HK-2 (cell line): ENCODE data around the gene MCMBP.

Source experiments
- DNase-seq: peaks from one replicate; pipeline ENCODE4 v3.0.0-alpha.2; 2018; ENCODE audit not compliant: unreplicated experiment

The MCMBP gene

DNA sequence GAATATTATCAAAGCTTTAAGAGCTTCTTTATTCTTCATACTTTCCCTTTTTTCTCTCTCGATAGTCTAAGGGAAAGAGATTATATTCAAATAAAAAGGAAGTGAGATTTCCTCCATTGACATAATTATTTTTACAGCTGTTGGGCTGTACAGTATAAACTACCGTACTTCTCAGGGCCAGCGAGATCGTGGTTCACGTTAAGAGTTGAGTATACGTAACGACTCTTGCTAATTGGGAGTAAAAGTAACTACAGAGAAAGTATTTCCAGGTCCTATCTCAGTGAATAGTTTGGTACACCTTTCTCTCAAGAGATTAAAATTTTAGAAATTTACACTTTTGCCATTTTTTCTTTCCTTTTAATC is 89.0 kb downstream of the MCMBP start:
- DNase-seq: no peak

DNA sequence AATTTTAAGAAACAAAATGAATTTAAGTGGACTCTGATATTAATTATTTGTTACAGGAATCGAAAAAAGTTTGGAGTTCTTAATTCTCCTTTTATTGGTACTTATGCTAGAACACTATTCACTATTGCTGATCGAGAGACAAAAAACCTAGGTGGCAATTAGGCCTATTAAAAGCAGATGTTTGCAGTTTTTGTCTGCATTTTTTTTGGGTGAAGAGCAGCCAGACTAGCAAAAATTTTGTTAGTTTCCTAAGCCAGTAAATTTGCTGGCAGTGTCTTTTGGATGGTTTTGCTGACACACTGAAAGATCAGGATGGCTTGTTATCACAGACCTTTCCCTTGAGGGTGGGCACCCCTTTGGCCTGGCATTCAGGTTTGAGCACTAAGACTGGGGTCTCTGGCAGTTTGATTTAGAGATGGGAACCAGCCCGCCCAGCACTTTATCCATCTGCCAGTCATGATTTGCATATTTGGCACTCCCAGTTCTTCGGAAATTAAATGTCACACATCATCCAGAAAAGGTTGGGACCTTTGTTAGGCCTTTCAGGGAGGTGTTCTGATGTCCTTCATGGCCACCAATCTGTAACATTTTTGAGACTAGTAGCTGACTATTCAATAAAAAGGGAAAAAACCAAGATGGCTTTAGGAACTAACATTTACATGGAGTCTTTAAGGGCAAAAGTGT is 89.5 kb downstream of the MCMBP start:
- no peak for DNase-seq

DNA sequence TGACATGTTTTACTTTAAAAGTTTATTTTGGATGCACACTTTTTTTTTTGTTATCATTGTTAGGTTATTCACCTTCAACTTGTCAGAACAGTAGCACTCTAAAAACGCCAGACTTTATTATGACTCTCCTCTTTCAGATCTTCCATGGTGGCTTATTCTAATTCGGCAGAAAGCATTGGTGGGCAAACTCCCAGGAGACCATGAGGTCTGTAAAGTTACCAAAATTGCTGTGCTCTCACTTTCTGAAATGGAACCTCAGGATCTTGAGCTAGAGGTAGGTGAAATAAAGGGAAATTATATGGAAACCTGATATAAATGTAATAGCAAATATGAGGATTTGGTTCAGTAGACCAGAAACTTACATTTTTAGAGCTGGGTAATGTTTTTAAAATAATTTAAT is 91.1 kb downstream of the MCMBP start:
- no peak for DNase-seq

DNA sequence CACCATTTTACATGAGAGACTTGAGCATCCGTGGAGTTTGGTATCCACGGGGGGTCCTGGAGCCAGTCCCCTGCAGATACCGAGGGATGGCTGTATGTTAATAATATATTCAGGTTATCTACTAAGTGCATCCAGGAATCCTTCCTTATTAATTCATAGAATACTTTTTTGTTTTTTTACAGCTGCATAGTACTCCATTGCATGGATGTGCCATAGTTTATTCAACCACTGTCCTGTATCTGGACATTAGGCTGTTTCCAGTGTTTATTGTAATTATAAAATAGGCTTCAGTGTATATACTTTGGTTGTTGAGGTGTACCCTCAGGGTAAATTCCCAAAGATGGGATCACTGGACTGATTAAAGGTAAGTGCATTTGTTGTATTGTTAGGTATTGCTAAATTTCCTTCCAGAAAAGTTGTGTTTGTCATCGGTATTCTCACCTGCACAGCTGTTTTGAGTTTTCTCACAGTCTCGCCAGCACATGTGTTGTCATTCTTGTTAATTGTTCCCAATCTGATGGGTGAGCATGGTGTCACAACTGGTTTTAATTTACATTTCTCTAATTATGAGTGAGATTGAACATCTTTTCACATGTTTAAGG is 91.7 kb downstream of the MCMBP start:
- DNase-seq: no peak
